Measurements from ENCODE around the gene NPTN.
"Not testable (repeated sequence)": the region's sequence is repeated elsewhere in the genome, so short reads cannot be mapped to it uniquely, and the experiment has no call there.

NPTN gene

DNA sequence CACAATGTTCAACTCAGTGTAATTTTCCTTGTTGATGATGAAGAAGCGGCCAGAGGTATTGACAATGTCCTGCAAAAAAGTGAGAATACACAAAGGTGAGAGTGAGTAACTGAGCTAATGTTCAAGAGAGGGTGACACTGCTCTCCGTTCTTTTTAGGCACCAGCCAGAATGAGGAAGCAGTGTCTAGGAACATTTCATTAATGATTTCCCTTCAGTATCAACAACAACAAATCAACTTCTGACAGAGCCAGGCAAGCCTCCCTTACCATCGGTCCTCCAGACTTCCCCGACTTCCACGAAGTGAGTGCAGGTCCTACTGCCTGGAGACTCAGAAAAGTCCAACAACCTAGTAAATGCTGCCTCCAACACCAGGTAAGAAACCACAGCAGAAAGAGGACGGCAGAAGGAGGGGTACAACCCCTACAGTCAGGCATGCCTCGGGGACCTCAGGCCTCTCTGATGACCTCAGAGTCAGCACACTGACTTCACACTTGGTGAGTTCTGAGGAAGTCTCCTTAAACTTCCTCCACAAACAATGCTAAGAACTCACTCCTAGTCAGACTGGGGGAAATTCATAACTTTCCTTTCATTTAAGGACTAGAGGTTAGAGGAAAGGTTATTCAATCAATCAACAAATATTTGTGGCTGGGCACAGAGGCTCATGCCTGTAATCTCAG lies 62.7 kb downstream of the NPTN start:
- DNase-seq: no peak

DNA sequence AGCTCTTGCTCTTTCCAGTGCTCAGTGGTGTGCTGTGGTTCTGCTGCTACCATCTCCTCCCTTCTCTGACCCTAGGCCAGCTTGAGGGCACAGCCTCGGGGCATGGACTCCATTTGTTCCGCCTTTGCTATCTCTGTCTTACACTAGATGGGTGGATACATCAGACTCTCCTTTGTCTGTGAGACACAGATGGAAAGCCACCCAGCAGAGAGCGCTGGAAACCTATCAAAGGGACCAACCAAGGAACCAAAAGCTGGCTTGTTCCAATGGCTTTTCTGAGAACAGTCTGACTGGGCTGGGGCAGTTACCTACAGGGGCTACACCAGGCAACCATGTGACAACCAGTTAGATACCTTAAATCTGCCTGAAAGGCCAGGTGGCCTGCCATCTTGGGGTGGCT lies 63.8 kb downstream of the NPTN start:
- DNase-seq: no peak

DNA sequence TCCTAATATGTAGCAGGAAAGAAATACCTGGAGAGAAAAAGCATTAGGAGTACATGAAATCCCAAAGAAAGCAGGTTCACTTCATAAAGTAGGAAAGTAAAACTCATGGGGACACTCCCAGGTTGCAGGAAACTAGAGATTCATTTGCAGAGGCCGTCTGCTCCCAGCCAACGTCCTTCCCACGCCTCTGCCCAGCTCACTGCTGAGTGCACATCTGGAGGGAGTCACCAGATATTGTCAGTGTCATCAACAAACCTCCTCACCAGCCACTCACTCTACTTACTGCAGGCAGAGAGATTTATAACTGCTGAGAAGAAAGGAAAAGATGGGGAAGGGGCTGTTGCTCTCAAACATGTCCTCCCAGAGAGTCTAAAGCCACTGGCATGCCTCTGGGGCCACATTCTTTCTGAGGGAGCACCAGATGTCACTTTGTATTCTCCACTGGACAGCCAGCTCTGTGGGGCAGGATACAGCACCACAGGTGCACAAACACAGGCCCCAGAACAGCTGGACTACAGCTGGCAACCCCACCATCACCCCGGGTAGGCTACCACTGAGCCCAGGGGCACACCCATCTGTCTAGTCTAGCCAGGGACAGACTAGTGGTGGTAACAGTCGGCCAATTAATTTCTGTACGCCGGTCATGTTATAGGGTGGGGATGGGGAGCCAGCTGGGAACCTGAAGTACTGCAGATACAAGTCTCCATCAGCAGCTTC lies 64.5 kb downstream of the NPTN start:
- no peak for DNase-seq

DNA sequence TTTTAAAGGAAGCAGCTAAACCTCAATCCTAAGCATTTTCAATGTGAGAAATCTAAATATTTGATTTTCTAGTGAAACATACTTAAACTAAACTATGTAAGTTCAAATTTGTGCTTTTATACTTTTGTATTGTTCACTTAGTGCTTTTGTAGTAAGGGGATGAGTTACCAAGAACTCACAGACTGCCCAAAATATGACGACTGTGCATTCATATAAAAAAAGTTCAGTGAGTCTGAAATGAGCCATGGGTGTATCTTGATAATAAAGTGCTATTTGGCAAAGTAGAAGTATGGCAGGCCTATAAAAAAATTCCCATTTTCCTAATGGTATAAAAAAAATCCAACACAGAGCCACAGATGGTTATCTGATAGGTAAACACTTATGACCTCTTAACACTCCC lies 66.2 kb downstream of the NPTN start:
- DNase-seq: no peak

DNA sequence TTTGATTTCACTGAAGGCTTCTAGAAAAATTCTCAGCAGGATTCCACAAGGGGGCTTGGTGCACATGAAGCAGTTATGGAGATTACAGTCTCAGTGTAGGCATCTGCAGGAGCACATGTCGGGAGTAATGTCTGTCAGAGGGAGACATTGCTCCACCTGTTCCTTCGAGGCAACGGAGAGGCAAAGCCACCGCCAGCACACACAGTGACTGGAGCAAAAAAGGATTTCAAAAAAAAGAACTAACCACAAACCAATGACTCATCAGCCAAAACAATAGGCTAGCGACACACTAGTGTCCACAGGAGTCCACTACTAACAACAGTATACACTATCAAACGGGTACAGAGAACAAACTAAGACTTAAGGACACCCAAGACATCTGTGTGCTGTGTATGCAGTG lies 68.9 kb downstream of the NPTN start:
- peak; percentile 90 for DNase-seq

DNA sequence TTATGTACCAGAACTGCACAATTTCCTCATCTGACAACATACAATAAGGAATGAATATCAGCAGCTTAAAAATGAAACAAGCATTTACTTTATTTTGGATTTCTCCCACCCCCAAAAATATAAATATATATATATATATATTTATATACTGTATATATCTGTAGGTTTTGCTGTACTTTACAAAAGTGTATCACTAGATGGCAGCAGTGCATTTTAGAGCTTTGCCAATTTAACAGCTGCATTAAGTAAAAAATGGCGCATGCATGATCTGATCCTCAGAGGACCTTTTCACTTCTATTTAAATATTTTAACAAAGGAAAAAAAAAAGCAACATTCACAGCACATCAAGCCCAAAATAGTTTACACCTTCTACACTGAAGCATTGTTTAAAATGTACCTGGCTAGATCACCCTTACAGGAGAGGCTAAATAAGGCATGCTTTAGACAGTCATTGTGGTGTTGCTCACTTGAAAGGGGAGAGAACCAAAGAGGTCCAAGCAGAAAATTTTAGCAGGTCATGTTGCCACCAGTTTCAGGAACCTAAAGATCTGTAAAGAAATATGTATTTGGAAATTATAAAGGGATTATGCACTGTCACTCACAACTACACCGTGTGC lies 72.6 kb downstream of the NPTN start:
- peak; percentile 49 for DNase-seq

DNA sequence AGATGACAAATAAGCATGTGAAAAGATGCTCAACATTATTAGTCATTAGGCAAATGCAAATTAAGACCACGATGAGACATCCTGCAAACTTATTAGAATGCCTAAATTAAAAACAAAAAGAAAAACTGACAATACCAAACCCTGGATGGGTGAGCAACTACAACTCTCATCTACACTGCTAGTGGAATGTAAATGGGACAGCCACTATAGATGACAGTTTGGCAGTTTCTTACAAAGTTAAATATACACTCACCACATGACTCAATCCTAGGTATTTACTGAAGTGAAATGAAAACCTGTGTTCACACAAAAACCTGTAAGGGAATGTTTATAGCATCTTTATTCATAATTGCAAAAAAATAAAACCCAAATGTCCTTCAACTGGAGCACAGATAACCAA lies 74.7 kb downstream of the NPTN start:
- DNase-seq: no peak

DNA sequence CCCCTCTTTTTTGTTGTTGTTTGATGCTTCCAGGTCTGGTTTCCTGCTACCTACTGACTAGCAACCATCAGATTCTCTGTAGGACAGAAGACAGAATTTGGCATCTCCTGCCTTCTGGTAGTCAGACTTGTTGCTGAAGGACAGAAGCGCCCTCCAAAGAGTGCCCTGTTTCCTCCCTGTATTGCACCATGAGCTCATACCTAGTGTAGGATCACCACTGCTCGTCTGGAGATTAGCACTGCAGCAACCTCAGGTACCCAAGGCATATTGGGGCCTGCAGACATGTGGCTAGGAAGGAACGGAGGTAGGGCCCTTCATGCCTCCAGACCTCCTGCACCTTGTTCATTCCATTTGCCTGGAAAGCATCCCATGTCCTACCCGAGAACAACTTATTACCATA lies 78.1 kb downstream of the NPTN start:
- DNase-seq: no peak

DNA sequence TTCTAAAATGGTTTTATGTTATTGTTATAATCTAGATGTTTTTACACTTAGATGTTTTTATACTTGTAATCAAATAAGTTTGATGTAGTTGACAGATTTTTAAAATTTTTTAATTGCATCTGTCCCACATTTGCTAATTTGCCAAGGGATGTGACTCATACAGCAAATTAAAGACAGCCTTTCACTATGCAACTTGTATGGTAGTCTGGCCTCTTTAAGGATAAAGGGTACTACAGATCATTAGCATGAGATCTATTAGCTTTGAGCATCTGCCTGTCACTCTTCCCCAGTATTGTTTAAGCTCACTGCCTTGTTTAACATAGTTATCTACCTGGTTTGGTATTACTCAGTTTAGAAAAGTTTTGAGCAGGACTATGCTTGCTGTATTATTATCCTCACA lies 83.0 kb downstream of the NPTN start:
- DNase-seq: no peak

DNA sequence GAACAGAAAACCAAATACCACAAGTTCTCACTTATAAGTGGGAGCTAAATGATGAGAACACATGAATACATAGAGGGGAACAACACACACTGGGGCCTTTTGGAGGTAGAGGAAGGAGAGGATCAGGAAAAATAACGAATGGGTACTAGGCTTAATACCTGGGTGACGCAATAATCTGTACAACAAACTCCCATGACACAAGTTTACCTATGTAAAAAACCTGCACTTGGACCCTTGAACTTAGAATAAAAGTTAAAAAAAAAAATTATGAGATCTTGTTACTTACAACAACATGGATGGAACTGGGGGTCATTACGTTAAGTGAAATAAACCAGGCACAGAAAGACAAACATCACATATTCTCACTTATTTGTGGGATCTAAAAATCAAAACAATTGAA lies 84.3 kb downstream of the NPTN start:
- DNase-seq: not testable (repeated sequence)

DNA sequence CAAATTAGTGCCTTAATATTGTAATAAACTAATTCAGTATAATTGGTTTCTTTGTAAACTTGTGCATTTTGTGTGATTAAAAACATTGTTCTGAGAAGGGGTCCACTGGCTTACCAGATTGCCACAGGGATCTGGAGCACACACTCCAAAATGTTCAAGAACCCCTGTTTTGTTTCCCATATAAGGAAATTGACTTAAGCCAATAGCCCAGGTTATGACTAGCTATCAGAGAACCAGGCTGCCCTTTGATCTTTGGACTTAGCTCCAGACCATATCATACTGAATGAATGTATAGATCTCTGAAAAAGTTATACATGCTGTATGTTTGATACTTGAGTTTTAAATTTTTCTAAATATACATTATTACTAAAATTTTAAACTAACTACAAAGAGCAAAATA lies 91.7 kb downstream of the NPTN start:
- no peak for DNase-seq

DNA sequence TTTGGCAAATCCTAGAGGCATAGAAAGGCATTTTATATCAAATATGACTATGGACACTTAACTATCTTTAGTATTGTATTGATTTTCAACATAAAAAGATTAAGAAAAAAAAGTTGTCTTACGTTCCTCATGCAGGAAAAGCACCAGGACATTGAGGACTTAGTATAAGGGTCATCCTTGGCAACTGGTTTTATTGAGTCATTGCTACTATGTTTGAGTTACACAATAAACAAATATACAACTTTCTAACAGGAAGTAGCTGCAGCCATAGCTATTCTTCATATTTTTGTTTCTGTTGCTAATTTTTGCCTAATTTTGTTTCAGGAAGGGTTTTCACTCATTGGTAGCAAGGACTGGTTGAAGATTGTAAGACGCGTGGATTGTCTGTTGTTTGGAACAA lies 93.0 kb downstream of the NPTN start:
- DNase-seq: peak; percentile 28

DNA sequence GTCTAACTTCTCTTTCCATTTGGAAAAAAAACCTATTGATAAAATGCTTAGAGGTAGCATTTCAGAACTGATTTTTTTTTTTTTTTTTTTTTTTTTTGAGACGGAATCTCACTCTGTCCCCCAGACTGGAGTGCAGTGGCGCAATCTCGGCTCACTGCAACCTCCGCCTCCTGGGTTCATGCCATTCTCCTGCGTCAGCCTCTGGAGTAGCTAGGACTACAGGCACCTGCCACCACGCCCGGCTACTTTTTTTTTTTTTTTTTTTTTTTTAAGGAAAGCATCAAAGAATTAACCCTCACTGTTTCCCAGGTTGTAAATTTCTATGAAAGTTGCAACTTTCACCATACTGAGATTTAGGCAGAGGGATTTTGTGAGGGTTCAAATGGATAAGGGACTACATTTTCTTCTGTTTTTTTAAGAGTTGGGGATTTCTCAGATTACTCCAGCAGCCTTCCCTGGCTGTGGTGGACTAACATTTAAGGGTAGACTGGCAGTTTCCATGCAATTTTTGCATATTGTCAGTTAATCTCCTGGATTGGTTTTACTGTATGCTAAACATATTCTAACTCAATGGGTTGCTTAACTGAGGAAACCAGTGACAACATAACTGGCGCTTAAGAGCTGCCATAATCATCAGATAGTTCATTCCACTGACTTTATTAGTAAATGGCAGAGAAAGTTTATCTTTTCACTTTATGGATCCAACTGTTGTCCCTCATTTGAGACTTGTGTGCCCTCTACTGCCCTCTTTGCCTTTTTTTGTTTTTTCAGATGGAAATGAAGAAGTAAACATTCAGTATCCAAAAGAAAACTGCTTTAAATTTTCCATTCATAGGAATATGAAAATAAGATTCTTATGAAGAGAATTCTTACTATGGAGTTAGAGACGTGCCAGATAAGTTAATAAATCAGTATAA lies 93.7 kb downstream of the NPTN start:
- DNase-seq: no peak

DNA sequence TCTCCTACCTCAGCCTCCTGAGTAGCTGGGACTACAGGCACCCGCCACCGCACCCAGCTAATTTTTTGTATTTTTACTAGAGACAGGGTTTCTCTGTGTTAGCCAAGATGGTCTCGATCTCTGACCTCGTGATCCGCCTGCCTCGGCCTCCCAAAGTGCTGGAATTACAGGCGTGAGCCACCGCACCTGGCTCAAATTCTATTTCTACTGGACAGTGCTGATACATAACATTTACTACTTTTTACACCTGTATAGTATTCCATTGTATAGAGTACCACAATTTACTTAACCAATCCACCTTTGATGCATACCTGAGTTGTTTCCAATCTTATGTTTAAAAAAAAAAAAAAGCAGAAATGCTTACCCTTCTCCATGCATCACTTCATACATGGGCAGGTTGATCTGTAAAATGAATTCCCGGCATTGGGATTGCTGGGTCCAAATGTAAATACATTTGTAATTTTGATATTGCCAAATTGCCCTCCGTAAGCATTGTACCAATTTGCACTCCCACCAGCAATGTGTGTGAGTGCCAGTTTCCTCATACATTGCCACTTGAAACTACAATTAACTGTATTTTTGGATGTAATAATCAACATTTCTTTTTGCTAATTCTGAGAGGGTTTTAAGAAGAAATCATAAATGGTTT lies 94.5 kb downstream of the NPTN start:
- DNase-seq: no peak

DNA sequence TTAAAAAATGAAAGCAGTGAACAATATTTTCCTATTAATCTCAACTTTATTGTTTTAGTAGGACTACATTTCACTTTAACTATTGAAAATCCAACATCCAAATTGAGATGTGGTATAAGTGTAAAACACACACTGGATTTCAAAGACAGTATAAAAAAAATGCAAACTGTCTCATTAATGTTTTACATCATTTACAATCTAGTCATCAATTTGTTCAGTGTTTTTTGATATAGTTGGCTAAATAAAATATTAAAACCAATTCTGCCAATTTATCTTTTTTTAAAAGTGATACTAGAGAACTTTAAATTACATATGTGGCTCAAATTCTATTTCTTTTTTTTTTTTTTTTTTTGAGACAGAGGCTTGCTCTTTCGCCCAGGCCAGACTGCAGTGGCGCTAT lies 95.1 kb downstream of the NPTN start:
- DNase-seq: no peak

DNA sequence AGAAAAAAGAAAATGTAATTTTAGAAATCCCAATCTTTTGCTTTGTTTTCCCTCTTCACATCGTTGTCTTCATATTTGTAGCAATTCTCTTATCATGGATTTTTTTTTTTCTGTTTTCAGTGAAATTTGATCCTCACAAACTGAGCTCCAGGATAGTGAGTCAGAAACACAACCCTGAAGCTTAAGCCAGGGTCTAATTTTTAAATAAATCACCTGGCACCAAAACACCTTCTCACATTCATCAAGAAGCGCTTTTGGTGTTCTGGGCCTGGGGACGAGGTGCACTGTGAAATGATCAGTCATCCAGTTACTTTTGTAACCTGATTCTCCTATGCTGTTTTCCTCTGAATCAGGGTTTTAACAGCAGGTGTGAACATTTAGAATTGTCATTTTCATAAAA lies 102.5 kb downstream of the NPTN start:
- DNase-seq: no peak

DNA sequence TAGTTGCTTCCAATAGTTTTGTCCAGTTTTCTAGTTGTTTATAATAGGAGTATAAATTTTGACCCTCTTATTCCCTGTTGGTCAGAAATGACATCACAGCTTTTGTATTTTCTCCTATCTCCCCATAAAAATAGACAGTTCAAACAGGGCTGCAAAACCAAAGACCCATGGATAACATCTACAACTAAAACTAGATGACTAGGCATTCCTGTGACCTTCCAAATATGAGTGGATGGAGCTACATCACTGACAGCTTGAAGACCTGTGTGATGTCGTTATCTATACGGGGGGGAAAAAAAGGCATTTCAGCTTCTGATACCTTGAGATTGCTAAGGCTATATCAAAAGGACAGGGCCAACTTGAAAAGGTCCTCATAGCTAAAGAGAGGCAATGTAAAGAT lies 105.6 kb downstream of the NPTN start:
- no peak for DNase-seq

DNA sequence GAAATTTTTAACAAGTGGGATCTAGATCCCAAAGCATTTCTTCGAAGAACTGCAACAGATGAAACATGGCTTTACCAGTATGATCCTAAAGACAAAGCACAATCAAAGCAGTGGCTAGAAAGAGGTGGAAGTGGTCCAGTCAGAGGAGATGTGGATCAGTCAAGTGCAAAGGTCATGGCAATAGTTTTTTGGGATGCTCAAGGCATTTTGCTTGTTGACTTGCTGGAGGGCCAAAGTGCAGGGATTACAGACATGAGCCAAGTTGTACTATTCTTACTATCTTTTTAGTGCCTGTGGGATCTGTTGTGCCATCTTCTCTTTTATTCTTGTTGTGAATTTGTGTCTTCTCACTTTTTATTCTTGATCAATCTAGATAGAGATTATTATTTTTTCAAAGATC lies 108.3 kb downstream of the NPTN start:
- no peak for DNase-seq

DNA sequence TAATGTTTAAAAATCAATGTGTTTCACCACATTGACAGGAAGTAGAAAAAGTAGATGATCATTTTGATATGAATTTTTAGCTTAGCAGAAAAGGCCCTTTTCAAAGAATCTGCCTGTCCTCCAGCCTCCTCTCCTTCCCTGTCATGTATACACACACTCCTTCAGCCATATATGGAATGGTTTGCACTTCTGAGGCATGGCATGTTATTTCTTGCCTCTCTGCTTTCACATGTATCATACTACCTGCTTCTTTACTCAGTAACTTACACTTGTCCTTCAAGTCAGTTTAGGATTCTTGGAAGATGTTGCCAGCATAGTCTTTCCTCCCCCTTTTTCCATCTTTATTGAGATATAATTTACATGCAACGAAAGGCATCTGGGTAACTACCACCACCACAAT lies 111.2 kb downstream of the NPTN start:
- no peak for DNase-seq

DNA sequence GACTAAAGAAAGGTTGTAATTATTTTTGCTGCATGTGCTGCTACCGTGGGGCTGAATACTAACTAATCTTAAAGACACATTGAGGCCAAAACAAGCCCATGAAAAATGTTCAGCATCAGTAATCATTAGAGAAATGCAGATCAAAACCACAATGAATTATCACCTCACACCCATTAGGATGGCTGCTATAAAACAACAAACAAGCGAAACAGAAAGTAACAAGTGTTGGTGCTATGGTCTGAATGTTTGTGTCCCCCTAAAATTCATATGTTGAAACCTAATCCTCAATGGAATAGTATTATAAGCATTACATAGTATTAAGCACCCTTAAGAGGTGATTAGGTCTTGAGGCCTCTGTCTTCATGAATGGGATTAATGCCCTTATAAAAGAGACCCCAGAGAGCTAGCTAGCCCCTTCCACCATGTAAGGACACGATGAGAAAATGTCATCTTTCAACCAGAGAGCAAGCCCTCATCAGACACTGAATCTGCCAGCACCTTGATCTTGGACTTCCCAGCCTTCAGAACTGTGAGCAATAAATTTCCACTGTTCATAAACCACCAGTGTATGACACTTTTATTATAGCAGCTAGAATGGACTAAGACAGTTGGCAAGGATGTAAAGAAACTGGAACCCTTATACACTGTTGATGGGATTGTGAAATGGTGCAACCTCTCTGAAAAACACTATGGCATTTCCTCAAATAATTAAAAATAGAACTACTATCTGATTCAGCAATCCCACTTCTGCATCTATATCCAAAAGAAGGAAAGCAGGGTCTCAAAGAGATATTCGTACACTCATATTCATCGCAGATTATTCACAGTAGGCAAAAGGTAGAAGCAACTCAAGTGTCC lies 114.1 kb downstream of the NPTN start:
- DNase-seq: peak; percentile 78

DNA sequence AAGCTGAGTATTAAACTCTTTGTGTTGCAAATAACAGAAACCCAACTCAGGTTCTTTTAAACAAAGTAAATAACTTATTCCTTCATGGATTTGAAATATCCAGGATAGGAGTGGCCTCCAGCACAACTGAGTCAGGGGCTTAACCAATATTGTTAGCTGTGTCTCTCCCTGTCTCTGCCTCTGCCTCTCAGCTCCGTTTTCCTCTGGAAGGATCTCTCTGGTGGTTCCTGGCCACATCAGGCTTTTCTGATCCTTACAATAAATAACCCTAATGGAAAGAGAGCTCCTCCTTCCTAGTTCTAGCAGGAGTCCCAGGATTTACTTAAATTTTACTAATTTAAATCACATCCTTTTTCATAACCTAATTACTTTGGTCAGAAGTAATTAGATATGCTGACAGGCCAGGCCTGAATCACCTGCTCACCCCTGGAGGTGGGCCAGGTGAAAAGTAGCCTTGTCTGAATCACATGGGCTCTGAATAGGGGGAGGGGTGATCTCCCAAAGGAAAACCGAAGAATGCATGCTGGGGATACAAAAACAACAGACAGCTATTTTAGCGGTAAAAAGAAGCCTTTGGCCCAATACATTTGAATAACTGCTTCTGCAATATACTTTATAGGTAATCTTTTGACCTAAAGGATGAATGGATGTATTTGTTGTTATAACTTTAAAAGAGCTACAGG lies 114.9 kb downstream of the NPTN start:
- DNase-seq: no peak
